ENCODE results near the gene NHLH1.

The NHLH1 gene

GRCh38 chr1:160421881-160422280 is 55.0 kb downstream of the NHLH1 start:
- Histone ChIP-seq H3K4me1 (ENCODE audit: low read length) (no peaks in the 10 kb centered on the region), H4K20me1 (ENCODE audit: insufficient read depth, low read length) (no peaks in the 10 kb centered on the region), H3K9ac (ENCODE audit: low read length) (no peak overlapping the region), H3K9me3 (replicated peaks; ENCODE audit: insufficient read depth, low read length) (no peaks in the 10 kb centered on the region), H2AFZ (ENCODE audit: low read length) (no peak overlapping the region), H3K4me2 (ENCODE audit: low read depth, low read length) (no peak overlapping the region), H3K9me2 (replicated peaks; ENCODE audit: insufficient read depth, low read length) (no peaks in the 10 kb centered on the region), H3K27me3 (replicated peaks; ENCODE audit: insufficient read depth, low read length) (peaks cover 2% of the 10 kb centered on the region; the same call in 1 of the 2 replicates), H3K36me3 (replicated peaks; ENCODE audit: insufficient read depth, low read length) (no peaks in the 10 kb centered on the region), H3F3A (ENCODE audit: insufficient read depth, low read length) (no peaks in the 10 kb centered on the region), H3K27ac (ENCODE audit: low read length) (no peak overlapping the region), H3K79me2 (ENCODE audit: low read length) (no peaks in the 10 kb centered on the region), H3K4me3 (ENCODE audit: low read length) (no peak overlapping the region)
- no peak for DNase-seq
- TF ChIP-seq EZH2phosphoT487 (IDR thresholded peaks at IDR 0.05; ENCODE audit: low read length) = no peak
- TF ChIP-seq CTCF (IDR thresholded peaks at IDR 0.05; ENCODE audit: low read length) = no peak
- no peak for TF ChIP-seq EZH2 (optimal IDR thresholded peaks at IDR 0.05; ENCODE audit: low read depth, low read length)
